GM19455 (cell line): ENCODE results near the gene TCIRG1.

Source experiments
- ATAC-seq: cut with Tn5 transposase; IDR thresholded peaks from one replicate; pipeline ENCODE4 v1.9.1; 2021; ENCODE audit not compliant: unreplicated experiment

TCIRG1 gene

GRCh38 chr11:68006606-68007166, 32.1 kb upstream of the TCIRG1 start:
- ATAC-seq: no peak

DNA sequence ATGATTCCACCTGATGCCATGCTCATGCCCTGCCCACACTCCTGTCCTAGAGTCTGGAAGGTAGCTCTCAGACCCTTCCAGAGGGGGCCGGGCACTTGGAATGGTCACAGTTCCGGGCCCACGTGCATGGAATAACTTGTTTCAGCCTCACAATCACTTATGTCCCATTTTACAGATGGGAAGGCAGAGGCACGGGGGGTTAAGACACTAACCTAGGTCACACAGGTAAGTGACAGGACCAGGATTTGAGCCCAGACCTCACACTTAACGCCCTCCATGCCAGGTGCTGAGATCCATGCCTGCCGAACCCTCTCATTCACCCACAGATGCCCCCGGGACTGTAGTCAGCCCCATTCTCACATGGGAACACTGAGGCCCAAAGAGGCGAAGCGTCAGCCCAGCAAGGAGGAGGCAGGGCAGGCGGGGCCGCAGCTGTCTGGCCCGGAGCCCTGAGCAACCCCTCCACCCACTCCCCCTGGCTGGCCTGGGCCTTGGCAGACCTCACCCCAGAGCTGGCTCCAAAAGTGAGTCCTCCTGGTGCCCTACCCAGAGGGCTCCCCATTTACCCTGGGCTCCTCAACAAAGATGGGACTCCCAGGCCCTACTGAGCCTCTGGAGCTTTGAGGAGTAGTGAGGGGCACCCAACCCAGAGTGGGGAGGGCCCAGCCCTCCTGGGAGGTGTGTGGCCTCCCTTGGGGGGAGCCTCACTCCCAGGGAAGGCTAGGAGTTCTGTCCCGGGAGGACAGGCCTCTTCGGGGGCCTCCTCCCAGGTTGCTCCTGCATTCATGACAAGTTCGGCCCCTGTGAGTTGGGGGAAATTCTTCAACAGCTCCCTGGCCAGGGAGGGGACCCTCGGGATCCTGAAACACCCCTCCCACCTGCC, 31.1 kb upstream of the TCIRG1 start:
- no peak for ATAC-seq

DNA sequence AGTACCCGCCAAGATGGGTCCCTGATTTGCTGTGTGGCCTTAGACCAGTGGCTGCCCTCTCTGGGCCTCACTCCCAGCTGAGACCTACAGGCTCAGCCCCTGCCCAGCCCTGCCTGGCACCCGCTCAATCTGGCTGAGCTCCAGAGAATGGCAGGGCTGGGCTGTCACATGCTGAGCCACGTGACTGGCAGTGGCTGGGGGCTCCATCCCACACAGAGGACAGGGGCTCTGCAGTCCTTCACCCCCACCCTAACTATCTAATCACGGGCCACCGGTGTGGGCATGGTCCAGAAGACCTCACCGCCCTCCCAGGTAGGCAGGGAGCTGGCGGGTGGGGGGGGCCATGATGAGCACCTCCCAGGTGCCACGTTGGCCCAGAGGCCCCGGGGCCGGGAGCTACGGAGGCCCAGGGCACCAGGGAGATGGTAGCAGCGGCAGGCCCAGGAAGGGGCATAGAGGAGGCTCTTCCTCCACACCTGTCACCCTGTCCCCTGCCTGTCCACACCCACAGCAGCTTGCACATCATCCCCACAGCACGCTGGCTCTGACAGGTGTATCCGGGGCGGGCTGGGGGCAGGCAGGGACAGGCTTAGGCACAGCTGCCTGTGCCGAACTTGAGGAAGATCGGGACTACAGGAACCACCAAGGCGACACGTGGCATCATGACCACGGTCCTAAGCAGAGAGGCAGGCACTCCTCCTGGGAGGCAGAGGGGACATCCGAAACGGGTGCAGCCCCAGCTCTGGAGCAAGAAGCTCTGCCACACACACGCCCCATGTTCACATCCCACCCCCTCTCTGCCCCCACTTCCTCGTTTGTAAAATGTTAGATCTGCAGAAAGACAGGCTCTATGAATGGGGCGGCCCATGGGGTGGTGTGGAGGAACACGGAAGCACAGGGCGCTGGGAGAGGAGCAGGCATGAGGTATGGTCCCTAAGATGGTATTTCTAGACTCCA, 30.2 kb upstream of the TCIRG1 start:
- ATAC-seq: no peak

DNA sequence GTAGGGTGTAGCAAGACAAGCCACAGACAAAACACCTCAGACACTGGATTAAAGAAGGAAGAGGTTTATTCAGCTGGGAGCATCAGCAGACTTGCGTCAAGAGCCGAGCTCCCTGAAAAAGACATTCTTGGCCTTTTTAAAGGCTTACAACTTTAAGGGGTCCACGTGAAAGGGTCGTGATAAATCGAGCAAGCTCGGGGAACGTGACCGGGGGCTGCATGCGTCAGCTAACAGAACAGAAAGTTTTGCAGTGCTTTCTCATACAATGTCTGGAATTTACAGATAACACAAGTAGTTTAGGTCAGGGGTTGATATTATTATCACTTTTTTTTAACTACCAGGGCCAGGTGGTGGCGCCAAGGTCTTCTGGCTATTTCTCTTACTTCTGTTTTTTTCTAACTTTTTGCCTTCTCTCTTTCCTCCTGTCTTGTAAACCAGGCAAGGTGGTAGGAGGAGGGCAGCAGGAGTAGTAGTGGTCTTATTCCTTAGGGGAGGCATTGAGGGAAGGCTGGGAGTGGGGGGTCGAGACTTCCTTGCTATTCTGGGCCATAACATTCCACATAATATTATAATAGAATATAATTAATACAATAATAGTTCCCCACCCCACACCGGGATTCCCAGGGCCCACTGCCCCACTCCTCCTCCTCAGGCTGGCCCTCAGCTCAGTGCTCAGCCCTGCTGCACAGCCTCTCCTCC, 29.3 kb upstream of the TCIRG1 start:
- no peak for ATAC-seq

DNA sequence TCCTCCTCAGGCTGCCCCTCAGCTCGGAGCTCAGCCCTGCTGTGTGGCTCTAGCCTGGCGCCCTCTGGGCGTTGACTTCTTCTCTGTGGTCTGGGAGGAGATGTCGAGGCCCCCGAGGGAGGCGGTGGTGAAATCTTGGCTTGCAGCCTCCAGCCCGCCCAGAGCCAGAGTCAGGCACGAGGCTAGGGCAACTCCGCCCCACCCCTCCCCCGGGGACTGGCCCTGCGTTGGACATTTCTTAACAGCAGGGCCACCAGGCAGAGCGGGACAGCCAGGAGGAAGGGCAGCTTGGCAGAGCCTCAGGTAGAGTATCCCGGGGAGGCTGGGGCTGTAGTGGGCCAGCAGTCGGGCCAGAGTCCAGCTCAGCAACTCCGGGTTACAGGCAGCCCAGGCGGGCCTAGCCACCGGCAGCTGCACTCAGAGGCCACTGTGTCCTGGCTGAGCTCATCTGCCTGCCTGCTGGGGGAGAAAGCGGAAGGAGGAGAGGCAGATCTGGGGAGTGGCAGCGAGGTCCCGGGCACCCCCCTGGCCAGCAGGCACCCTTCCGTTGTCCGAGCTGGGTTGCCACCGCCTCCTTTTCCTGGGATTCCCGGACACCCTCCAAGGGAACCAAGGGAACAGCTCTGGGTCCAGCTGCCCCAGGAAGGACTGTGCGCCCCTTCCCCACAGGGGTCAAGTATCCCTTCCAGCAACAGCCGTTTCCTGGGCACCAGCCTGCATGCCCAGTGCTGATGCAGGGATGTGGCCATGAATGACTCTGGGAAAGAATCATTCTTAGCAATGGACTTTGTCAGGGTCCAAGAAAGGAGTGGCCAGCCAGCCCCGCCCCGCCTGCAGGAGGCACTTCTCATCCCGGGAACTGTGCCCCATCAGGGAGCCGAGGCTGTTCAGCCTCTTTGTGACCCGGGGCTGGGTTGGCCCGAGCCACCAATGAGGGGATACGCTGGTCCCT, 28.5 kb upstream of the TCIRG1 start, which contains the start of gene ALDH3B1:
Gene ALDH3B1, plus strand, starts transcription at position 238 of the 952 bp plus-strand sequence. CDS start 4,971 bp downstream, outside the sequence.
- ATAC-seq: no peak

DNA sequence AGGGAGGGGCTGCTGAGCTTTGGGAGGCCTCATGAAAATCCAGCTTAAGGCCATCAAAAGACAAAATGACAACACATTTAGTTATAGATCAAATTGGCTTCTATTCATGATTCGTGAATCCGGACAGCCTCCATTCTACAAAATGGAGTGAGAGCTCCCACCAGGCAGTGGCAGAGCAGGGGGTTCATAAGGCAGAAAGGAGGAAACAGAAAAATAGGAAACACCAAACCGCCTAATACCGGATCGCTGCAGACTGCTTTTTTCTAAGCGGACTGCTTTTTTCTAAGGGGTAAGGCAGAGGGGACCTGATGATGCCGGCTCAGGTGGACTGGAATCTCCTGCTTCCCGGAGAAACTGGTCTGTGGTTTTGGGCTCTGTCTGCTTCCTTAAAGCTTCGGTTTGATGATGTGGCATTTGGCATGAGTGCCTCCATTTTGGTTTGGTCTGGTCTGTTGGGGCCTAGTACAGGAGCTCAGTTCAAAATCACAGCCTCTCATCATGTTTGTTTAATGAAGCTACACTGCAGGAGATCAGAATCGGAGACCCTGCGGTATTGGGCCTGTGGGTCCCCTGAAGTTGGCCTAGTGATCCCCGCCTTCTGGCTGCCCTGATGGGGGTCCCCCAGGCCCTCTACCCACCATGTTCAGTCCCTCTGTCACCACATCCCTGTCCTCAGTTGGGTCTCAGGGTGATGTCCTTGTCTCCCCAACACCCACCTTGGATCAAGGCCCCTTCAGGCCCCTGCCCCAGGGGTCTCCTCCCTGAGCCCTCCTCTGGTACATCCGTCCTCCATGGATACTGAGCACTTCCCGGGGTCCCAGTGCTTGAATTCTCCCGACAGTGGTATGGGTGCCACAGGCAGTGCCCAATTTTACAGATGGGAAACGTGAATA, 27.5 kb upstream of the TCIRG1 start:
- ATAC-seq: no peak

- ATAC-seq: no peak
These were observed 26.6 kb upstream of the TCIRG1 start for GRCh38 chr11:68012044-68012842.

DNA sequence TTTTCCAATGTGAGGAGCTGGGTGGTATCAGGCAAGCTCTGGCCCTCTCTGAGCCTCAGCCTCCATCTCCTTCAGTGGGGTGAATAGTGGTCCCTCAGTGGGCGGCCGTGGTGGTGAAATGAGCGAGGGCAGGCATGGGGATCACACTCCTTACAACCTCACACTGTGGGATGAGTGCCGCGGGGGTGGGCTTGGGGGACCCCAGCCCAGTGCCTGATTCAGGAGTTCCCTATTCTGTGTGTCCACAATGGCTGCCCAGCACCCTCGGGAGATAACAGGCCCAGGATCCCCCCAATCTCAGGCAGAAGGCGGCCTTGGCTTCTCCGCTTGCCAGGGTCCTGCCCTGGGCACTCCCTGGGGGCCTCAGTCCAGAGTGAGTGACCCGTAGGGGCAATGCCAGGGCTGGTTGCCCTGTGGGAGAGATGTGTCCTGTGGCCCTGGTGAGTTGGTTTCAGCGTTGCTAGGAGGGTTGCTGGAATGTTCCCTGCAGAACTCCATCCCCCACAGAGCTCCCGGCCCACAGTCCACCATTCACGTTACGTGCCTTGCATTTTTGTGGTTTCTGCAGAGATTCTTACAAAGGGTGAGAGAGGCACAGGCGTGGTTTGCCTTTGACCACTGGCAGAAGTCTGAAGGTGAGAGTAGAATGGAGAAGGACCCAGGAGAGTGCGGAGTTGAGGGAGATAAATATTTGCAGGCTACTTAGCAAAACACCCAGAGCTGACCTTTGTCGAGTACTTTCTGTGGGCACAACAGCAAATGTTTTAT, 25.8 kb upstream of the TCIRG1 start:
- no peak for ATAC-seq

DNA sequence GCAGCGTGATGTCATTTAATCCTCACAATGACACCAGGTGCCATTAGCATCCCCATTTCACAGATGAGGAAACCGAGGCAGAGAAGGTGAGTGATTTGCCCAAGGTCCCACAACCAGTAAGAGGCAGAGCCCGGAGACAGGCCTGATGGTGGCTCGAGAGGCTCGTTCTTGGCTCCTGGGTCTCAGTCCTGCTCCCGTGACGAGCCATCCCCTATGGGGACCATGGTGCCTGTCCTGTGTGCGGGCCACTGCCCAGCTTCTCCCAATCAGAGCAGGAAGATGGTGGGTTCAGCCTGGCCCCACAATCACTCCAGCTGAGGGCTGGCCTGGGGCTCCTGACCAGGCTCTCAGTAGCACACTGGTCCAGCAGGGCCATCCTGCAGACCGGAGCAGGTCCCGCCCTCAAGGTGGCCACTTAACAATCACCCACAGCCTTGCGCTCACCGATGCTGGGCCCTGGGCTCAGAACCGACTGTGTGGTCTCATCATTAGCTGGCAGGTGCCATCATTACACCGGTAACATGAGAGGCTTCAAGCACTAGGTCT, 25.1 kb upstream of the TCIRG1 start:
- no peak for ATAC-seq

GRCh38 chr11:68014157-68014946, 24.5 kb upstream of the TCIRG1 start:
- no peak for ATAC-seq

- ATAC-seq: no peak
These were observed 23.8 kb upstream of the TCIRG1 start for GRCh38 chr11:68014947-68015447.

DNA sequence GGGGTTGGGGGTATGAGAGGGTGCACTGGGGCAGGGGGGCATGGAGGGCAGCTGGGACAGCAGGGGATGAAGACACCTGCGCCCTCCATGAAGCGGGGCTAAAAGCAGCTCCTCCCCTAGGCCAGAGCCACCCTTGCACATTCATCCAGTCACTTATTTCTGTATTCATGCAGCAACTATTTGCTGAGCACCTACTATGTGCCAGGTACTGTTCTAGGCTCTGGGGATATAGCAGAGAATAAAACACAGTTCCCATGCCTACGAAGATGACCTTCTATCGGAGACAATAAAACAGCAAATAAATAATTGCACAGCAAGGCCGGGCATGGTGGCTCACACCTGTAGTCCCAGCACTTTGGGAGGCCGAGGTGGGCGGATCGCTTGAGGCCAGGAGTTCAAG, 23.4 kb upstream of the TCIRG1 start:
- ATAC-seq: no peak

DNA sequence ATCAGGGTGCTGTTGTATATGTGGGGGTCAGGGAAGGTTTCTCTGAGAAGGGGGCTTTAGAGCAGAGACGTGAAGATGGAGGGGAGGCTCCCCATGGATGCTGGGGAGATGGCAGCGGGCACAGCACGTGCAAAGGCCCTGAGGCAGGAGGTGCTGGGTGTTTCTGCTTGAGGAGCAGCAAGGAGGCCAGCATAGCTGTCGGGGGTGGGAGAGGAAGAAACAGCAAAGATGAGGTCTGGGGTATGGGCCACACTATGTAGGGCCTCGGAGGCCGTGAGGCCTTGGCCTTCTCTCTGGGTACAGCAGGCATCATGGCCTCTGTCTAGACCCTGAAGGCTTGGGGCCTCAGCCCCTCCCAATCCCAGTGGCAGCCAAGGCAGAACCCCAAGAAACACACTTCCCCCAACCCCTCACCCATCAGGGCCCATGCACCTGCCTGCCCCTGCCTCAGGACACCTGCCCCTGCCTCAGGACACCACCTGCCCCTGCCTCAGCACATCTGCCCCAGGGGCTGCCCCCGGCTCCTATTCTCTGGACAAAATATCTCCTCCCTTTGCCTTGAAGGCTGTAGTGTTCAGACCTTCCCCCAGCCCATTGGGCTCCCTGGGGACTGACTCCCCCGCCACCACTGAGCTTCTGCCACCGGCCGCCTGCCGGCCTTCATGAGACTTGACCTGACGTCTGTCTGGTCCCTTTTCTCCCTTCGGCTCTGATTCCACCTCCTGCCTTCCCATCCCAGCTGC, 22.5 kb upstream of the TCIRG1 start:
- ATAC-seq: no peak

- no peak for ATAC-seq
These were observed 21.7 kb upstream of the TCIRG1 start for GRCh38 chr11:68016904-68017817.
